Non-pigmented ciliary epithelial cell (primary cell): ENCODE measurements around the gene NEDD9.

ENCODE experiments used
- DNase-seq: peaks from one replicate; pipeline ENCODE4 v3.0.0-alpha.2; 2010; ENCODE audit warnings: low read depth

NEDD9 gene

GRCh38 chr6:11232193-11232769 is at the start of gene NEDD9:
TSS of gene NEDD9 (minus strand) at chr6:11232668. CDS start at chr6:11232515, 153 bp downstream.
- DNase-seq: peak; percentile 87

- no peak for DNase-seq
Measured at GRCh38 chr6:11282245-11282644, 49.8 kb upstream of the NEDD9 start.

GRCh38 chr6:11280394-11280793 is 47.9 kb upstream of the NEDD9 start:
- no peak for DNase-seq

DNA sequence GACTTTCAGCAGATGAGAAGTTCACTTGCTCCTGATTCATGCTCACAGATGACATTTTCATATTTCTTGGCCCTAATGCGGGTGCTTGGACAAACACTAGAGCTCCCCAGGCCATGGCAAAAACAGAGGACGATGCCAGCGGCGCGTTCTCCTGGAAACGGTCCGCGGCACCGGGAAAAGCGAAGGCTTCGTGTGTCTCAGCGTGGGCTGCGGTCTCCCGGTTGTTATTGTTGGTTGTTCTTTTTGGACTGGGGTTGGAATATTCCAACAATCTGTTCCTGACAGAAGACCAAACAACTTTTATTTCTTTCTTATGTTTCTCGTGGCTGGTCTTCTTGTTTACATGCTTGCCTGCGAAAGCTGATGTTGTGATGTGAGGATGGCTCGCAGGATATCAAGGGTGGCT is 46.8 kb upstream of the NEDD9 start:
- DNase-seq: no peak

DNA sequence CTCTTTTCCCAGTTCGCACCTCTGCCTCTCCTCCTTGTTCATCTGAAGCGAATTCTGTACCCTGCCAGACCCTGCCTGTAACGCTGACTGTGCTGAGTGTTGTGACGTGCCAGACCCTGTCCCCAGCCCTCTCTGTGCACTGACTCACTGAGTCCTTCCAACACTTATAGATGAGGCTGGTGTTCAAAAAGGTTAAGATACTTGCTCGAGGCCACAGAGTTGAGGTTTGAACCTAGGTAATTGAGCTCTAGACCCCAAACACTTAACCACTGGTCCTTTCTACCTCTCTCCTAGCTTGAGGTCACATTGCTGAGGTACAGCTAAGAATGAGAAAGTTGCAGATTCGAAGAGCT is 45.7 kb upstream of the NEDD9 start:
- DNase-seq: no peak

DNA sequence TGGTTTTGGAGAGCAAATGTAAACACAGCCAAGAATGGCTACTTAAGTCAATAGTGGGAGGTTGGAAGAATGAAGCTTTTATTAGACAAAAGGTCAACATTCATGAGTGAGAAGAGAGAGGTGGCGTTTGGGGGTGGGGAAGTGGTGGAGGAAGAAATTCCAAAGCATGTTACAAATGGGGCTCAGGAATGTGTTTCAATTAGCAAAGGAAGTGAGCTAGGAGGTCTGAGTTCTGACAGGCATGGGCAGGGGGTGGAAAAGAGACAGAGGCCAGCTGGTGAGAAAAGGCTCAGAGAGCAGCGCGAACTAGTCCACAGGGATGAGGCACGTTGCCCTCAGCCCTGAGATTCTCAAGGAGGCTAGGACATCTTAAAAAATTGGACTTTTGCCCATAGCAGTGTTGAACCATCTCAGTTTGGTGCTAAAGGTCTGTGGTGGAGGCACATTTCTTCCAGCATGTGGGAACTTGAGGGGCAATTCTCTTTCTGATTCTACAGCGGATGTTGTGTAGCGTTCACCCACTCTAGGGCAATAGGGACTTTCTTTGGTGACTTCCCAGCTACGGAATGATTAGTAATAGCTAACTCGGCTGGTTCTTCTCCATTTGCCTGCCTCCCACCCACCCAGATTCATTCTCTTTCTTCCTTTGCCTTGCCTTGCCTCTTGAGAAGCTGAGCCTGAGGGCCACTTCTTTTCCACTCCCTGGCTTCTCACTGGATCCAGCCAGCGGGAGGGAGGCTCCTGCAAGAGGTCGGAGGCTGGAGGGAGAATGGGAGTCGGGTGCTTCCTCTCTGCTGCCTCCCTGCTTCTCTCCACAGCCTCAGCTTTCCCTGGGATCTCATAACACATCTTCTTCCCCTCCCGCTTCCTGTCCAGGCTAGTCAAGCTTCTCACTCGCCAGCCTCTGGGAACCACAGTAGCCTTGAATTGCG is 45.1 kb upstream of the NEDD9 start:
- DNase-seq: peak; percentile 86

- DNase-seq: no peak
Measured at GRCh38 chr6:11276911-11277274, 44.4 kb upstream of the NEDD9 start.

GRCh38 chr6:11276228-11276627 is 43.8 kb upstream of the NEDD9 start:
- DNase-seq: no peak

- no peak for DNase-seq
Measured at GRCh38 chr6:11275598-11275997, 43.1 kb upstream of the NEDD9 start.

DNA sequence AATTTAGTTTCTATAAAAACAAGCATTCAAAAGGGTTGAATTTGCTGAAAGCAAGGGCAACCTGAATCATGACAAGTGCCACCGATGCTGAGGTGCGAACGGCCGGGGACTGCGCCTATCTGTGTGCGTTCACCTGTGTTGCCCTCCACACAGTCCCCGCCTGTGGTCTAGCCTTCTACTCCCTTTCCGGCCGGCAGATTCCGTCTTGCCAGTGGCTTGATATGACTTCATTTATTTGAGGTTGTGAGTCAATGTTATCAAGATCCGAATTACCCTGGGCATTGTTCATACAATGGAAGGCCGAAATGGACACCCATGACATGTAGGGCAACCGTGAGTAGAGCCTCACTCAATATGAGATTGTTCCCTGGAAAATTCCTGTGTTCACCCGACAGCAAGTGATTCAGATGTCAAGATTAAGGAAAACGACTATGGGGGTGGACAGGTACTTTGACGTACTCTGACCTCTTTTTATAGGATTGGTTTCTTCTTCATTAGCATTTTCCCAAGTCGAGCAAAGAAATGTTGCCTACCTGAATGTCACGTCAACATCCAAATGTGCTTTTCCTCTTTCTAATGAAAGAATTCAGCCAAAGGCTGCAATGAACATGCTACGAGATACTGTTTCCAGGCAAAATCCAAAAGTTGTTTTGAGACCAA is 41.1 kb upstream of the NEDD9 start:
- DNase-seq: no peak

DNA sequence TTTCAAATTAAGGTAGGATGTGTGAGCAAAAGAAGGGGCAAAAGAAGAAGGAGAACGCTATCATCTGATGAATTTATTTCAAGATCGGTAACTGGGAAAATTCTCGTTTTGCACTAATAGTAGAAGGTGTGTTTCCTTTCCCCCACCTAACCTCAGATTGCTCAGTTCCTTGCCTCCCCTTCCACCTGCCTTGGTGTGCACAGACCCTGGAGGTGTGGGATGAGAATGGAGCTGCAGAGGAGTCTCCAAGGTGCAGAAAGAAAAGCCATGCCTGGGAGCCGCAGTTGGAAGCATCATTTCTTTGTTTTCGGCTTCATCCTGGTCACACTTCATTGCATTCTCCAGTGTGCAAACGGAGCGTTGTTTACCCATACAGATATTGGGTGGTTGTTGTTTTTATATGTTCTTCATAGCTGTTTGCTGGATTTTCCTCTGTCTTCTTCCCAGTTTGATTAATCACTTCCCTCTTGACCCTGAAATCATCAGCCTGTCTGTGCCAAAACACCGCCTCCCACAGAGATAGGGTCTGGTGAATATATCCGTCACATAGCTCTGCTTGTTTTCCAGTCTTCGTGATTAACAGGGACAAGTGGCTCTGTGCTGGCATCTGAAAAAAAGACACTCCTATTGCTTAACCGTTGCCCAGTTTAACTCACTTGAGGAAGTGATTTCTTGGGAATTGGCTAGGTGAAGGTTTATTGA is 40.2 kb upstream of the NEDD9 start:
- DNase-seq: no peak

GRCh38 chr6:11271228-11272020 is 39.0 kb upstream of the NEDD9 start:
- DNase-seq: peak; percentile 66

GRCh38 chr6:11270030-11271027 is 37.9 kb upstream of the NEDD9 start:
- no peak for DNase-seq

- DNase-seq: no peak
Measured at GRCh38 chr6:11268978-11269377, 36.5 kb upstream of the NEDD9 start.

DNA sequence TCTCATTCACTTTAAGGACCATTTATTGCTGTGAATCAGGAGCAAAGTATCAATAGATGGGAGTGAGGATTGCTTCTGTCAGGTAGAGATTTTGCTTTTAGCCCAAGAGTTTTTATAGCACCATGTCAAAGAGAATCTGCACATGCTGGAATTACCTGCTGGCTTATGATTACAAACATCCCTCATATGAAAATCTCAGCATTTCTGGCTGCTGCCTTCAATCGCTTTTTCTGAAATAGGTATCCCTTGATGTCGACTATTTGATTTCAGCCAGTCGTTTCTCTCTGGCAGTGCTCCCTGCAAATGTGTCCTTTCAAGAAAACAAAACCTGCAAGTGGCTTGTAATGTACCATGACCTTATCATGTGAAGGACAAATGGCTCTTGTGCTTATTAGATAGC is 34.5 kb upstream of the NEDD9 start:
- no peak for DNase-seq

DNA sequence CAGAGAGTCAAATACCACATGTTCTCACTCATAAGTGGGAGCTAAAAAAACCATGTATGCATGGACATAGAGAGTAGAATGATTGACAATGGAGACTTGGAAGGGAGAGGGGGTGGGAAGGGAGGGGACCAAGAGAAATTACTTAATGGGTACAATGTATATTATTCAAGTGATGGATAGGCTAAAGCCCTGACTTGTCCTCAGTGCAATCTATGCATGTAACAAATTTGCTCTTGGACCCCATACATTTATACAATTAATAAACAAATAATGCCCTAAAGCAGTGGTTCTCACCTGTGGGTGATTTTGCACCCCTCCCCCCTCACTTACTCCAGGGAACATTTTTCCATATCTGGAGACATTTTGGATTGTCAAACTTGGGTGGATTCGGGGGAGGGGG is 33.5 kb upstream of the NEDD9 start:
- DNase-seq: no peak

DNA sequence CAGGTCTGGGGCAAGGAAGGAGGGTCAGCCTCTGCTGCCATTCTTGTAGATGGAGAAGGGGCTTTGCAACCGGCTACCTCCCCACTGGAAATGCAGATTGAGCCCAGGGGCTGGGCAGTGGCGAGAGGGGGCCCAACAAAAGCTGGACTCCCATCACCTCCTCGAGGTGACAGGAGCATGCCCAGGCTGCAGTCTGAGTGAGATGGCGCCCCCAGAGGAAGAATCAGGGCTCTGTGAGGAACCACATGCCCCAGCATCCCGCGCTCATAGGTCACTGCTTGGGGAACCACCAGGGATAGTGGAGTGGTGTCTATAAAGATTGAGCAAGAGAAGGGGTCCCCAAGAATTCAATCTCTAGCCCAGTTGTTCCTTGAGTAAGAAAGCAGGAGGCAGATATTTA is 31.6 kb upstream of the NEDD9 start:
- DNase-seq: no peak

GRCh38 chr6:11263291-11263775 is 30.9 kb upstream of the NEDD9 start:
- peak; percentile 46 for DNase-seq

DNA sequence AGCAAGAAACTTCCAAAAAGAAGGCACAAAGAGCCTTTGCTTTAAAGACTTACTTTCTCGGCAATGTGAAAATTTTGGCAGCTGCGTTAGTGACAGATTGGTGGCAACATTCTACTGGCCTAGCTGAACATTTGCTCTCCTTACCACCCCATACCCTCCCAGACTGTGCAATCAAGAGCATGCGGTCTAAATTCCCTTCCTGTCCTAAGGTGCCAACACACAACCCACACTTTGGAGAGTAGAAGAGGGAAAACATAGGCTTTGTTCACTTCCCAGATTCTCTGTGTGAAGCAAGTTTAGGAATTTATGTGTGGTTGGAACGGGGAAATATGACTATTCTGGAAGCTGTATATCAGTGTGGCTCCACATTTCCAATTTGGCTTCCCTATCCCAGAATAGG is 29.8 kb upstream of the NEDD9 start:
- DNase-seq: no peak
